Mammary epithelial cell (primary cell): ENCODE data around the gene EFNB1.

Source experiments
- CTCF ChIP-seq, 2 donors: IDR thresholded peaks in 1 of 2; conservative IDR thresholded peaks in 1 of 2; 2 replicates each; pipeline ENCODE4 v1.5.1; 2011 to 2012; ENCODE audit warnings: inconsistent platforms in 2 of 2, low read length in 2 of 2, mild to moderate bottlenecking in 2 of 2, control low read depth in 1 of 2, low read depth in 1 of 2; ENCODE audit not compliant: insufficient read depth in 1 of 2; ENCODE audit errors: extremely low read depth in 1 of 2
- EZH2 ChIP-seq: IDR thresholded peaks from 2 replicates; pipeline ENCODE4 v1.6.1; 2012; ENCODE audit warnings: low read length, inconsistent platforms, borderline replicate concordance

GRCh38 chrX:68851082-68851481 lies 22.3 kb downstream of the EFNB1 start:
- no peak for TF ChIP-seq CTCF (conservative IDR thresholded peaks at IDR 0.05 in 1 of 2, IDR thresholded peaks at IDR 0.05 in 1 of 2; ENCODE audit: extremely low read depth in 1 of 2, insufficient read depth in 1 of 2, low read depth in 1 of 2, low read length in 2 of 2)
- TF ChIP-seq EZH2, result no peak
